D341Med (cell line): ENCODE results near the gene LRRC63.
A peak's percentile ranks its signal among the peaks of the same experiment; 100 is the strongest.
"Not testable (repeated sequence)": the region's sequence is repeated elsewhere in the genome, so short reads cannot be mapped to it uniquely, and the experiment has no call there.

Experiments
- DNase-seq: peaks from one replicate; pipeline ENCODE4 v3.0.0; 2012; ENCODE audit warnings: low spot score

Gene LRRC63

GRCh38 chr13:46181840-46182490, 29.8 kb upstream of the LRRC63 start, which contains the start of gene LCP1:
Gene LCP1, minus strand, starts transcription at chr13:46182177. Its CDS starts 22,515 bp downstream, at chr13:46159662.
- no peak for DNase-seq

GRCh38 chr13:46182491-46182877, 29.2 kb upstream of the LRRC63 start:
- DNase-seq = no peak

- DNase-seq = no peak
Observed at GRCh38 chr13:46183018-46183946, 28.4 kb upstream of the LRRC63 start.

- DNase-seq = peak; percentile 56
Observed at GRCh38 chr13:46184277-46184699, 27.4 kb upstream of the LRRC63 start.

- DNase-seq = no peak
Observed at GRCh38 chr13:46185634-46186033, 26.1 kb upstream of the LRRC63 start.

GRCh38 chr13:46192412-46192811, 19.3 kb upstream of the LRRC63 start:
- no peak for DNase-seq

GRCh38 chr13:46195016-46195415, 16.7 kb upstream of the LRRC63 start:
- no peak for DNase-seq

GRCh38 chr13:46197299-46198048, 14.3 kb upstream of the LRRC63 start:
- no peak for DNase-seq

- no peak for DNase-seq
Observed at GRCh38 chr13:46198696-46199193, 13.0 kb upstream of the LRRC63 start.

- no peak for DNase-seq
Observed at GRCh38 chr13:46202188-46202795, 9.4 kb upstream of the LRRC63 start.

- no peak for DNase-seq
Observed at GRCh38 chr13:46202966-46203365, 8.8 kb upstream of the LRRC63 start.

GRCh38 chr13:46206143-46206542, 5.6 kb upstream of the LRRC63 start:
- DNase-seq = no peak

GRCh38 chr13:46207828-46208227, 3.9 kb upstream of the LRRC63 start:
- no peak for DNase-seq

- DNase-seq = no peak
Observed at GRCh38 chr13:46210362-46211083, 1.2 kb upstream of the LRRC63 start.

- no peak for DNase-seq
Observed at GRCh38 chr13:46211116-46211482, 629 bp upstream of the LRRC63 start.

- DNase-seq = no peak
Observed at GRCh38 chr13:46213242-46213641, 1.5 kb downstream of the LRRC63 start.

- not testable (repeated sequence) for DNase-seq
Observed at GRCh38 chr13:46214741-46215140, 3.0 kb downstream of the LRRC63 start.

- not testable (repeated sequence) for DNase-seq
Observed at GRCh38 chr13:46220234-46220633, 8.5 kb downstream of the LRRC63 start.

- DNase-seq = no peak
Observed at GRCh38 chr13:46229251-46229650, 17.5 kb downstream of the LRRC63 start.

- no peak for DNase-seq
Observed at GRCh38 chr13:46232281-46232680, 20.6 kb downstream of the LRRC63 start.

GRCh38 chr13:46235286-46235685, 23.6 kb downstream of the LRRC63 start:
- DNase-seq = no peak
